ENCODE results near the gene SLC51A.

DNA sequence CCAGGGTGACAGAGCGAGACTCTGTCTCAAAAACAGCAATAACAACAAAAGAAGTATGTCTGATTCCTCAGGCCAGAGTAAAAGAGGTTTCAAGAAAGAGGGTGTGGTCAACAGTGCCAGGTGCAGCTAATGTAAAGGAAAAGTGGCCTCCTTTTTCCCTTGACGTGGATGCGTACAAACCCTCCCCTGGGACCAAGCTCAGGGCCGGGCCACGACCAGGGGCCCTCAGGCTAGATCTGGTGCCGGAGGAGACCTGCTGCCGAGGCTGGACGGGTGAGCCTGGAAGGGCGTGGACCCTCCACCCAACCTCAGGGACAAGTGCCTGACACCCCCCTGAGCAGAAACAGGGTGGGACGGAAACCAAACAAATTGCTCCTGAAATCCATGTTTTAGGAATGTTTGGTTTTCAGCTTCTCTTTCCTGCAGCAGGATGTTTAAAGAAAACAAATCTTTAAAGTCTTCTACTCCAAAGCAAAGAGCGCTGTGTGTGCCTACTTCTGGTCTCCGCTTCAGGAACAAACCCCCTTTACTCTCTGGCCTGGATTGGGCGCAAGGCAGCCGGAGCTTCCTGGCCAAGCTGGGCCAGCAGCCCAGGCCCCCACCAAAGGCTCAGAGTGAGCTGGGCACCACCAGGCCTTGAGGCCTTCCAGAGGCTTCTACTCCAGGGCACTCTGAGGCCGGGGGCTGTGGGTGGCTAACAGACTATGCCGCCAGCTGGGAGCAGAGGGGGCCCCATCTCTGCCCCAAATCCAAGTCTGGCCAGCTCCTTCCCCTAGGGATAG, 26.6 kb upstream of the SLC51A start:
- TF ChIP-seq CTCF (IDR thresholded peaks at IDR 0.05) (no peak), EZH2 (IDR thresholded peaks at IDR 0.05; ENCODE audit: borderline replicate concordance, insufficient read depth, low read depth, low read length, poor library complexity, severe bottlenecking) (no peak)

All from B cell (primary cell).